ENCODE measurements around the gene DNAJA4.

DNAJA4 gene

DNA sequence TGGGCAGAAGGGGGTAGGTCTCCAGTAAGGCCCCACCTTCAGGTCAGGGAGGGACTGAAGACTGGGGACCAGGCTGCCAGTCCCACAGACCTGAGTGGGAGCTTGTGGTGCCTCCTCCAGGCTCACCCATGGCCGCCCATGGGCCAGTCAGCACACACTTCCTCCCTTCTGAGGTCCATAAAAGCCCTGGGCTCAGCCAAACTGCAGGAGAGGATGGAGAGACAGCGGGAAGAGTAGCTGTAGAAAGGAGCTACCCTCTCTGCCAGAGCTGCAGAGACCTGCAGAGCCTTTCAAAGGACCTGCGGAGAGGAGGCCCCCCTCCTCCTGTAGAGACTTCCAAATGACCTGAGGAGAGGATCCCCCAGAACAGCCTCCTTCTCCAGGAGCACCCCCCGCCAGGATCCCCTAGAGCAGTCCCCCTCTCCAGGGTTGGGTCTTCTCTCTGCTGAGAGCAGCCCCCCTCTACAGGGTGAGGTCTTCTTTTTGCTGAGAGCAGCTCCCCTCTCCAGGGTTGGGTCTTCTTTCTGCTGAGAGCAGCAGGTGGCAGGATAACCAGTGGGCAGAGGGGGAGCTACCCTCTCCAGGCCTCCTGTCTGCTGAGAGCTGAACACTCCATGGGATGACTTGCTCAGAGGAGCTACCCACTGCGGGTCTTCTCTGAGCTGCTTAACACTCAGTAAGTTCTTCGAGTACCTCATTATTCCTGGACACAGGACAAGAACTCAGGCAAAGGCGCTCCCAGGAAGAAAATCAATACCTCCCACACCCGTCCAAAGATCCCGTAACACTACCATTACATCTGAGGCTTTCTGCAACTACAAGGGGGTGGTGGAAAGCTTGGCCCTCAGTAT is 40.1 kb downstream of the DNAJA4 start:
- H3K27me3 ChIP-seq (ENCODE audit: insufficient read depth, low read length, poor library complexity, severe bottlenecking) = no peaks in the 10 kb centered on the region
- no peaks in the 10 kb centered on the region for H3K36me3 ChIP-seq (ENCODE audit: insufficient read depth, low read length)
- H3K9me3 ChIP-seq (ENCODE audit: insufficient read depth, low read depth, low read length) = no peaks in the 10 kb centered on the region
- H3K79me2 ChIP-seq (ENCODE audit: insufficient read depth, low read length) = no peaks in the 10 kb centered on the region
- H4K20me1 ChIP-seq (ENCODE audit: insufficient read depth, low read length, poor library complexity, severe bottlenecking) = no peaks in the 10 kb centered on the region
- H3K4me3 ChIP-seq (ENCODE audit: low read length, poor library complexity, severe bottlenecking) = no peak overlapping the region
- H2AFZ ChIP-seq (ENCODE audit: low read length) = no peak overlapping the region
- H3F3A ChIP-seq (ENCODE audit: low read depth) = 0 out of 2 replicates have a peak, but pooled peaks cover 6% of the 10 kb centered on the region
- no peaks in the 10 kb centered on the region for H3K9me2 ChIP-seq (replicated peaks; ENCODE audit: low read depth, low read length)
- peaks cover 19% of the 10 kb centered on the region for H3K4me1 ChIP-seq (ENCODE audit: insufficient read depth, low read length, poor library complexity, severe bottlenecking)
- H3K9ac ChIP-seq (ENCODE audit: low read depth, low read length, poor library complexity, severe bottlenecking) = no peak overlapping the region
- H3K4me2 ChIP-seq (ENCODE audit: low read depth, low read length, poor library complexity, severe bottlenecking) = no peak overlapping the region
- no peak for TF ChIP-seq EZH2phosphoT487 (IDR thresholded peaks at IDR 0.05; ENCODE audit: borderline replicate concordance)
- TF ChIP-seq, protein P1, sequence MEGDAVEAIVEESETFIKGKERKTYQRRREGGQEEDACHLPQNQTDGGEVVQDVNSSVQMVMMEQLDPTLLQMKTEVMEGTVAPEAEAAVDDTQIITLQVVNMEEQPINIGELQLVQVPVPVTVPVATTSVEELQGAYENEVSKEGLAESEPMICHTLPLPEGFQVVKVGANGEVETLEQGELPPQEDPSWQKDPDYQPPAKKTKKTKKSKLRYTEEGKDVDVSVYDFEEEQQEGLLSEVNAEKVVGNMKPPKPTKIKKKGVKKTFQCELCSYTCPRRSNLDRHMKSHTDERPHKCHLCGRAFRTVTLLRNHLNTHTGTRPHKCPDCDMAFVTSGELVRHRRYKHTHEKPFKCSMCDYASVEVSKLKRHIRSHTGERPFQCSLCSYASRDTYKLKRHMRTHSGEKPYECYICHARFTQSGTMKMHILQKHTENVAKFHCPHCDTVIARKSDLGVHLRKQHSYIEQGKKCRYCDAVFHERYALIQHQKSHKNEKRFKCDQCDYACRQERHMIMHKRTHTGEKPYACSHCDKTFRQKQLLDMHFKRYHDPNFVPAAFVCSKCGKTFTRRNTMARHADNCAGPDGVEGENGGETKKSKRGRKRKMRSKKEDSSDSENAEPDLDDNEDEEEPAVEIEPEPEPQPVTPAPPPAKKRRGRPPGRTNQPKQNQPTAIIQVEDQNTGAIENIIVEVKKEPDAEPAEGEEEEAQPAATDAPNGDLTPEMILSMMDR (conservative IDR thresholded peaks at IDR 0.05; ENCODE audit: low read length) = no peak

DNA sequence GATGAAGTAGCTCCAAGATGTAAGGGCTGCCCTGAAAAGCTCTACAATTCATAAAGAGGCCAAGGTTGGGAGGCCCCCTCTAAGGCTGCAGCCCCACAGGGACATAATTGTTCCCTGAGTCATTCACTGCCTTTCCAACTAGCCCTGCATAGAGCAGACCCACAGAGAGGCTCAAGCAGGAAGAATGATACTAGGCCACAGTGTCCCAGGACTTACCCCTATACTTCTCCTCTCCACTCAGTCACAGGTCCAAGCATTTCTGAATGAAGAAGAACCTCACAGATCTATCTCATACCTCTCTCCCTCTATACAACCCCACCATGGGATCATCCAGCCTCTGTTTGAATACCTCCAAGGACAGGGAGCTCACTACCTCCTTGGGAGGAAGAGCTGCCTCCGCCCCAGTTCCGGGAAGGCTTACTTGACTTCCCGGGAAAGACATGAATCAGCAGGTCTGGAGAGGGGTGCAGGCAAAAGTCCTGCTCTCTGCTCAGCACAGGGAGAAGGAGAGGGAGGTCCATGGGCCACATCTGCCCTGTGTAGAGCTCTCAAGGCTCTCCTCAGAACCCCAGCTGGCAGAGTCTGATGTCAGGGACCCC is 41.9 kb downstream of the DNAJA4 start:
- H3K4me1 ChIP-seq (ENCODE audit: insufficient read depth, low read length, poor library complexity, severe bottlenecking) = peaks cover 13% of the 10 kb centered on the region
- no peaks in the 10 kb centered on the region for H3K36me3 ChIP-seq (ENCODE audit: insufficient read depth, low read length)
- H3K9ac ChIP-seq (ENCODE audit: low read depth, low read length, poor library complexity, severe bottlenecking) = no peak overlapping the region
- no peaks in the 10 kb centered on the region for H3K79me2 ChIP-seq (ENCODE audit: insufficient read depth, low read length)
- no peaks in the 10 kb centered on the region for H3K27me3 ChIP-seq (ENCODE audit: insufficient read depth, low read length, poor library complexity, severe bottlenecking)
- H3K9me3 ChIP-seq (ENCODE audit: insufficient read depth, low read depth, low read length) = no peaks in the 10 kb centered on the region
- H4K20me1 ChIP-seq (ENCODE audit: insufficient read depth, low read length, poor library complexity, severe bottlenecking) = no peaks in the 10 kb centered on the region
- no peaks in the 10 kb centered on the region for H3K9me2 ChIP-seq (replicated peaks; ENCODE audit: low read depth, low read length)
- H2AFZ ChIP-seq (ENCODE audit: low read length) = no peak overlapping the region
- H3F3A ChIP-seq (ENCODE audit: low read depth) = 0 out of 2 replicates have a peak, but pooled peaks cover 6% of the 10 kb centered on the region
- no peak overlapping the region for H3K4me2 ChIP-seq (ENCODE audit: low read depth, low read length, poor library complexity, severe bottlenecking)
- TF ChIP-seq, protein P1 (conservative IDR thresholded peaks at IDR 0.05; ENCODE audit: low read length) = no peak
- no peak for TF ChIP-seq EZH2phosphoT487 (IDR thresholded peaks at IDR 0.05; ENCODE audit: borderline replicate concordance)
- no peak overlapping the region for H3K4me3 ChIP-seq (ENCODE audit: low read length, poor library complexity, severe bottlenecking)

DNA sequence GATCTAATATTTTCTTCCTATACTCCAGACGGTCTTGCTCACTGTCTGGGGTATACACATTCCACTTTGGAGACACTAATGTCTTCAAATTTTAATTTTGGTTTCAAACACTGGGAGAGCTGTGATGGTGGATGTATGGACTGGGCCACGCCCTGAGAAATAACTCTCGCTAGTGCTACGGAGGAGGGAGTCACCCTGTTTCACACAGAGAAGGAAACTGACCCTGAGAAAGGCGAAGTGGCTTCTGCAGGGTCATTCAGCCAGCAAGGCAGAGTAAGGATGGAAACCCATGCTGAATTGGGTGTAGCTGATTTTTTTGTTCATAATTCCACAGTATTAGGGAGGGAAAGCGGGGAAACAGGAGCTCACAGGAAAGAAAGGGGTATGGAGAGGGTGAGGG is 43.6 kb downstream of the DNAJA4 start:
- Histone ChIP-seq H3K79me2 (ENCODE audit: insufficient read depth, low read length) (no peaks in the 10 kb centered on the region), H3K4me3 (ENCODE audit: low read length, poor library complexity, severe bottlenecking) (no peak overlapping the region), H3K27me3 (ENCODE audit: insufficient read depth, low read length, poor library complexity, severe bottlenecking) (no peaks in the 10 kb centered on the region), H2AFZ (ENCODE audit: low read length) (peak overlapping the region; percentile 87), H3K9me2 (replicated peaks; ENCODE audit: low read depth, low read length) (no peaks in the 10 kb centered on the region), H4K20me1 (ENCODE audit: insufficient read depth, low read length, poor library complexity, severe bottlenecking) (no peaks in the 10 kb centered on the region), H3K36me3 (ENCODE audit: insufficient read depth, low read length) (no peaks in the 10 kb centered on the region), H3K9ac (ENCODE audit: low read depth, low read length, poor library complexity, severe bottlenecking) (no peak overlapping the region), H3K4me2 (ENCODE audit: low read depth, low read length, poor library complexity, severe bottlenecking) (no peak overlapping the region), H3K4me1 (ENCODE audit: insufficient read depth, low read length, poor library complexity, severe bottlenecking) (peaks cover 5% of the 10 kb centered on the region), H3K9me3 (ENCODE audit: insufficient read depth, low read depth, low read length) (no peaks in the 10 kb centered on the region), H3F3A (ENCODE audit: low read depth) (no peaks in the 10 kb centered on the region)
- TF ChIP-seq EZH2phosphoT487 (IDR thresholded peaks at IDR 0.05; ENCODE audit: borderline replicate concordance) = no peak
- TF ChIP-seq, protein P1 (conservative IDR thresholded peaks at IDR 0.05; ENCODE audit: low read length) = no peak

Measured in Loucy (cell line).